ENCODE measurements around the gene TIMM17B.

TIMM17B gene

GRCh38 chrX:48917139-48918001 lies 19.8 kb upstream of the TIMM17B start:
- Histone ChIP-seq H3K4me1 (ENCODE audit: low read depth, poor library complexity, severe bottlenecking) (peaks cover 51% of the 10 kb centered on the region), H3K79me2 (ENCODE audit: insufficient read depth, low read depth) (peaks cover 58% of the 10 kb centered on the region), H3K27me3 (ENCODE audit: insufficient read depth, low read depth) (no peaks in the 10 kb centered on the region), H3K9ac (peak overlapping the region; percentile 96), H2AFZ (ENCODE audit: low read depth) (no peak overlapping the region), H3K36me3 (ENCODE audit: insufficient read depth) (peaks cover 18% of the 10 kb centered on the region; the same call in 1 of the 2 replicates), H3K4me3 (IDR thresholded peaks at IDR 0.05; ENCODE audit: insufficient read depth, low read depth, low read length) (no peak overlapping the region), H3K27ac (peak overlapping the region; percentile 93), H3K4me2 (peak overlapping the region; percentile 90), H4K20me1 (ENCODE audit: insufficient read depth) (peaks cover 35% of the 10 kb centered on the region)
- TF ChIP-seq, protein P1, sequence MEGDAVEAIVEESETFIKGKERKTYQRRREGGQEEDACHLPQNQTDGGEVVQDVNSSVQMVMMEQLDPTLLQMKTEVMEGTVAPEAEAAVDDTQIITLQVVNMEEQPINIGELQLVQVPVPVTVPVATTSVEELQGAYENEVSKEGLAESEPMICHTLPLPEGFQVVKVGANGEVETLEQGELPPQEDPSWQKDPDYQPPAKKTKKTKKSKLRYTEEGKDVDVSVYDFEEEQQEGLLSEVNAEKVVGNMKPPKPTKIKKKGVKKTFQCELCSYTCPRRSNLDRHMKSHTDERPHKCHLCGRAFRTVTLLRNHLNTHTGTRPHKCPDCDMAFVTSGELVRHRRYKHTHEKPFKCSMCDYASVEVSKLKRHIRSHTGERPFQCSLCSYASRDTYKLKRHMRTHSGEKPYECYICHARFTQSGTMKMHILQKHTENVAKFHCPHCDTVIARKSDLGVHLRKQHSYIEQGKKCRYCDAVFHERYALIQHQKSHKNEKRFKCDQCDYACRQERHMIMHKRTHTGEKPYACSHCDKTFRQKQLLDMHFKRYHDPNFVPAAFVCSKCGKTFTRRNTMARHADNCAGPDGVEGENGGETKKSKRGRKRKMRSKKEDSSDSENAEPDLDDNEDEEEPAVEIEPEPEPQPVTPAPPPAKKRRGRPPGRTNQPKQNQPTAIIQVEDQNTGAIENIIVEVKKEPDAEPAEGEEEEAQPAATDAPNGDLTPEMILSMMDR (conservative IDR thresholded peaks at IDR 0.05; ENCODE audit: low read depth, low read length): peak; percentile 87

DNA sequence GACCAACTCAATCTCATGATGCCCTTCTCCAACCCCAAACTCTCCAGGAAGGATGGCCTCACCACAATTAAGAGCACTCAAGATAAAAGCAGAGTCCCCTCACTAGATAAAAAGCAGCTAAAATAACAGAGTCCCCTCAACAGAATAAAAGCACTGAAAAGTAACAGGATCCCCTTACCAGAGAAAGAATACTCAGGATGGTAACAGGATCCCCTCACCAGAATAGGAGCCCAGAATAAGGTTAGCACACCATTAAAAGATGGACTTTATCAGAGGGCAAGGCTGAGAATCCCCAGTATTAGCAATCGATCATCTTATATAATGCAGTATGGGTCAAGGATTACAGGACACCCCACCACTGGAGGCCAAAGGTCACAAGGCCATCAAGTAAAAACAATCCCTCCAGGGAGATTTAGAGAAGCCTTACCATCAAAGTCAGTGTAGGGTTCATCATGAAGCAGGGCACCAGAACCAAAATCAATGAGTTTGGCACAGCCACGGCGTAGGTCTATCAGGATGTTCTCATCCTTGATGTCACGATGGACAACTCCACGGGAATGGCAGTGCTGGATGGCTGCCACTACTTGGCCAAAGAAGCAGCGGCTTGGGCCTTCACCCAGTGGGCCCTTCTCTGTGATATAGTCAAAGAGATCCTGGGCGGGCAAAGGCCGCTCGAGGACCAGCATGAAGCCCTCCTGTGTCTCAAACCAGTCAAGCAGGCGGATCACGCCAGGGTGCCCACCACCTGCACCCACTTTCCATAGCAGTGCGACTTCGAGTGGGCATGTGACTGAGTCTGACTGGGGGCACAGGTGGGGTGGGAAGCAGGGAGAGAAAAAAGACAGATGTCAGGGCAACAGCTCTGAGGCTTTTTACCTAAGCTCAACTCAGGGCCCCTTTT lies 17.3 kb upstream of the TIMM17B start:
- H3K27me3 ChIP-seq (ENCODE audit: insufficient read depth, low read depth): no peaks in the 10 kb centered on the region
- H2AFZ ChIP-seq (ENCODE audit: low read depth): no peak overlapping the region
- no peak overlapping the region for H3K4me3 ChIP-seq (IDR thresholded peaks at IDR 0.05; ENCODE audit: insufficient read depth, low read depth, low read length)
- peak overlapping the region; percentile 90 for H3K4me2 ChIP-seq
- H3K9ac ChIP-seq: peak overlapping the region; percentile 96
- H4K20me1 ChIP-seq (ENCODE audit: insufficient read depth): peaks cover 35% of the 10 kb centered on the region
- peaks cover 30% of the 10 kb centered on the region for H3K4me1 ChIP-seq (ENCODE audit: low read depth, poor library complexity, severe bottlenecking)
- TF ChIP-seq, protein P1 (conservative IDR thresholded peaks at IDR 0.05; ENCODE audit: low read depth, low read length): no peak
- H3K36me3 ChIP-seq (ENCODE audit: insufficient read depth): peaks cover 18% of the 10 kb centered on the region; the same call in 1 of the 2 replicates
- H3K27ac ChIP-seq: peak overlapping the region; percentile 93
- H3K79me2 ChIP-seq (ENCODE audit: insufficient read depth, low read depth): peaks cover 50% of the 10 kb centered on the region

DNA sequence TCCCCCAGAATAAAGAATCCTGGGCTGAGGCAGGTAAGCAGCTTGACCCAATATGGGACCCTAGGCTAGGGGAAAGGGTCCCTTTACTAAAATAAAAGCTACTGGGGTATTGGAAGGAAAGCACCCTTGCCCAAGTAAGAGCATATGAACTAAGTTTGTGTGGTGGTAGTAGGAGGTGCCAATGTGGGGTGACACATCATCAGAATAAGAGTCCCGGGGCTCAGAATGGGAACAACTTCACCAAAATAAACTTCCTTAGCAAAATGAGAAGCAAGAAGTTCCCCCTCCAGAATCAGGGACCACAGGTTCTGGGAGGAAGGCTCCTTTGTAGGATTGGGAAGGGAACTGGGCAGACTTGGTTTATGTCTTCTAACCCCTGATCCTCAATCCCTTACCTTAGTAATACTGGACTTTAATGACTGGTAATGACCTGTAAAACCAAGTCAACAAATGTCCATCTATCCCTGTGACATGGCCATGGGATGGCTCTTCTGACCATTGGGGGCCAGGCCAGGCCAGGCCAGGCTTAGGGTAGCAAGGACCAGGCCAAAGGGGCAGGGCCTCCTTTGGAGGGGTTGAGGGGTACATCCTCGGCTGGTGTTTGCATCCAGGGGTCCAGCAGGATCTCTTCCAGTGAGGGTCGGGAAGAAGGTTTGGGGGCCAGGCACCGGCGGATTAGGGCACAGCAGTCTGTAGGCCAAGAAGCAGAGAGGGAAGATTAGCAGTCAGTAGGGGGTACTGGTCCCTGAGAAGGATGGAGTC lies 16.2 kb upstream of the TIMM17B start:
- peak overlapping the region; percentile 90 for H3K4me2 ChIP-seq
- TF ChIP-seq, protein P1 (conservative IDR thresholded peaks at IDR 0.05; ENCODE audit: low read depth, low read length): no peak
- peak overlapping the region; percentile 93 for H3K27ac ChIP-seq
- peaks cover 18% of the 10 kb centered on the region; the same call in 1 of the 2 replicates for H3K36me3 ChIP-seq (ENCODE audit: insufficient read depth)
- peaks cover 28% of the 10 kb centered on the region for H3K4me1 ChIP-seq (ENCODE audit: low read depth, poor library complexity, severe bottlenecking)
- no peak overlapping the region for H2AFZ ChIP-seq (ENCODE audit: low read depth)
- H3K4me3 ChIP-seq (IDR thresholded peaks at IDR 0.05; ENCODE audit: insufficient read depth, low read depth, low read length): no peak overlapping the region
- no peaks in the 10 kb centered on the region for H3K27me3 ChIP-seq (ENCODE audit: insufficient read depth, low read depth)
- H3K79me2 ChIP-seq (ENCODE audit: insufficient read depth, low read depth): peaks cover 48% of the 10 kb centered on the region
- peaks cover 35% of the 10 kb centered on the region for H4K20me1 ChIP-seq (ENCODE audit: insufficient read depth)
- H3K9ac ChIP-seq: peak overlapping the region; percentile 96

Measured in KMS-11 (cell line).